Keratinocyte (primary cell): Measurements from ENCODE around the gene C6orf15. TPM values are rescaled to one million over a fixed set of nuclear protein-coding genes. Genes with fewer than 3 reads are reported as not detected.

Experiments used
- DNase-seq: peaks from one replicate; pipeline ENCODE4 v3.0.0-alpha.2; 2011; ENCODE audit warnings: low read depth, missing footprints, low spot score
- FAIRE-seq: peaks from 2 replicates; lab custom pipeline; 2011; peaks lifted over from hg19 to GRCh38; lab: Jason Lieb, UNC
- H2AFZ ChIP-seq: 2 replicates; pipeline ENCODE4 v1.6.0; 2012; ENCODE audit warnings: low read length, control low read depth, inconsistent platforms; ENCODE audit not compliant: control insufficient read depth
- H3K27ac ChIP-seq: 2 replicates; pipeline ENCODE4 v1.5.1; 2011; ENCODE audit warnings: low read length; ENCODE audit not compliant: control insufficient read depth, insufficient read depth
- H3K27me3 ChIP-seq: 3 replicates; pipeline ENCODE4 v1.6.0; 2011; ENCODE audit warnings: low read length; ENCODE audit not compliant: control insufficient read depth, insufficient read depth; ENCODE audit errors: extremely low read depth
- H3K36me3 ChIP-seq, 2 experiments: 2 replicates in 1 of 2; 3 replicates in 1 of 2; pipeline ENCODE4 v1.5.1; 2011; ENCODE audit warnings: low read length in 2 of 2, mild to moderate bottlenecking in 1 of 2; ENCODE audit not compliant: control insufficient read depth in 2 of 2, insufficient read depth in 2 of 2; ENCODE audit errors: extremely low read depth in 1 of 2
- H3K4me1 ChIP-seq: 3 replicates; pipeline ENCODE4 v1.5.1; 2011; ENCODE audit warnings: low read length; ENCODE audit not compliant: control insufficient read depth, insufficient read depth; ENCODE audit errors: extremely low read depth
- H3K4me2 ChIP-seq: 3 replicates; pipeline ENCODE4 v1.6.0; 2011; ENCODE audit warnings: low read depth, low read length; ENCODE audit not compliant: control insufficient read depth, insufficient read depth; ENCODE audit errors: extremely low read depth
- H3K4me3 ChIP-seq, 3 experiments: fragments of 200-600 bp in 1 of 3; sonication (generic) in 1 of 3; 2 replicates in 2 of 3; 3 replicates in 1 of 3; pipeline ENCODE4 v1.5.1; 2011 to 2016; ENCODE audit warnings: low read length in 3 of 3, mild to moderate bottlenecking in 3 of 3, control low read depth in 2 of 3, inconsistent platforms in 1 of 3, low read depth in 1 of 3, mixed read lengths in 1 of 3, mixed run types in 1 of 3, moderate library complexity in 1 of 3; ENCODE audit not compliant: control insufficient read depth in 2 of 3, insufficient read depth in 2 of 3; ENCODE audit errors: extremely low read depth in 1 of 3
- H3K79me2 ChIP-seq: 2 replicates; pipeline ENCODE4 v1.6.0; 2012; ENCODE audit warnings: low read length; ENCODE audit not compliant: control insufficient read depth, insufficient read depth
- H3K9ac ChIP-seq: 3 replicates; pipeline ENCODE4 v1.6.0; 2011; ENCODE audit warnings: low read length; ENCODE audit not compliant: control insufficient read depth, insufficient read depth; ENCODE audit errors: extremely low read depth
- H3K9me1 ChIP-seq: 3 replicates; pipeline ENCODE4 v1.6.0; 2011; ENCODE audit warnings: low read length; ENCODE audit not compliant: control insufficient read depth, insufficient read depth; ENCODE audit errors: extremely low read depth
- H3K9me3 ChIP-seq: 2 replicates; pipeline ENCODE4 v1.5.1; 2012; ENCODE audit warnings: low read depth, low read length; ENCODE audit not compliant: control insufficient read depth
- H4K20me1 ChIP-seq: 3 replicates; pipeline ENCODE4 v1.6.0; 2011; ENCODE audit warnings: low read length; ENCODE audit not compliant: control insufficient read depth, insufficient read depth; ENCODE audit errors: extremely low read depth
- EZH2 ChIP-seq: IDR thresholded peaks from one replicate; pipeline ENCODE4 v1.6.1; 2012; ENCODE audit warnings: inconsistent platforms, mild to moderate bottlenecking, low read length, moderate library complexity
- dilution Hi-C: fragments of 300-500 bp; cut with MboI; formaldehyde crosslinking; loops from one replicate; pipeline ENCODE4 v1.7.0; 2020; ENCODE audit warnings: low sequenced_read_pairs; ENCODE audit not compliant: extremely low pct_ligation_motif_present
- polyA plus RNA-seq, 5 experiments: library from polyadenylated mRNA; depleted of rRNA in 3 of 5; stranded (reverse) in 3 of 5; stranded (forward) in 1 of 5; unstranded in 1 of 5; fragments of >200 nt; gene quantifications; 1 replicate in 1 of 5; 2 replicates in 3 of 5; 3 replicates in 1 of 5; pipeline versions ENCODE4 v1.2.1 to v1.2.3, GENCODE V29; 2011 to 2012; ENCODE audit warnings: missing spikeins in 2 of 5, low read depth in 1 of 5, low replicate concordance in 1 of 5
- TF ChIP-seq, protein P1 (sequence below), 3 experiments: IDR thresholded peaks in 1 of 3; conservative IDR thresholded peaks in 1 of 3; optimal IDR thresholded peaks in 1 of 3; 2 replicates in 2 of 3; 3 replicates in 1 of 3; pipeline versions ENCODE3 to v1.5.1; 2011; ENCODE audit warnings: low read length in 3 of 3, mild to moderate bottlenecking in 3 of 3, moderate library complexity in 2 of 3, control low read depth in 1 of 3, inconsistent platforms in 1 of 3; ENCODE audit not compliant: insufficient read depth in 2 of 3; ENCODE audit errors: extremely low read depth in 1 of 3

C6orf15 gene
- polyA plus RNA-seq, 1 donor (not counting 4 experiments of a cell fraction or from before 2014, with no cell fraction given), result 0.08 TPM

DNA sequence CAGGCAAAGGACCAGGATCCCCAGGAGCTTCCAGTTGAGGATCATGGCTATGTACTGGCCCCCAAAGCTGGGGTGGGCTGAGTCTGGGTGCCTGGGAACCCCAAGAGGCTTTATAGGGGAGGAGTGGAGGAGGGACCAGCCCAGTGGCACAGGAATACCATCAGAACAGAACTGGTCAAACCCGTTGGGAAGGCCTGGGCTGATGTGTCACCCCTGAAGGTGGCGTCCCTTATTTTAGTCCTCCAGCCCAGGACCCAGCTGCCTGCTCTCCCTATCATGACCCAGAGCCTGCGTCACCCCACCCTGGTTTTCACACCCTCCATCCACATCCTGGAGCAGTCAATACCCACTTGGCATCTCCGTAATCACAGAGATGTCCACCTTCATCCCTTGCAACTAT, 26.6 kb upstream of the C6orf15 start, which contains the start of gene PSORS1C2:
Gene PSORS1C2 (minus strand): TSS at position 85 of the 400 bp plus-strand sequence. CDS start 40 bp downstream, at position 45.
- Histone ChIP-seq H3K27ac (no peak within 1 kb of the TSS), H3K4me2 (peak within 1 kb of the TSS; percentile 84), H3K27me3 (no peaks in the 10 kb centered on the region), H2AFZ (no peak within 1 kb of the TSS), H3K36me3 (peaks cover 0 to 3% of the 10 kb centered on the region in 2 experiments), H3K9ac (no peak within 1 kb of the TSS), H3K4me1 (peaks cover 10% of the 10 kb centered on the region), H3K9me1 (no peaks in the 10 kb centered on the region), H3K4me3 (no peak within 1 kb of the TSS), H4K20me1 (no peaks in the 10 kb centered on the region), H3K79me2 (no peaks in the 10 kb centered on the region), H3K9me3 (no peaks in the 10 kb centered on the region)
- TF ChIP-seq EZH2, result no peak
- TF ChIP-seq, protein P1, sequence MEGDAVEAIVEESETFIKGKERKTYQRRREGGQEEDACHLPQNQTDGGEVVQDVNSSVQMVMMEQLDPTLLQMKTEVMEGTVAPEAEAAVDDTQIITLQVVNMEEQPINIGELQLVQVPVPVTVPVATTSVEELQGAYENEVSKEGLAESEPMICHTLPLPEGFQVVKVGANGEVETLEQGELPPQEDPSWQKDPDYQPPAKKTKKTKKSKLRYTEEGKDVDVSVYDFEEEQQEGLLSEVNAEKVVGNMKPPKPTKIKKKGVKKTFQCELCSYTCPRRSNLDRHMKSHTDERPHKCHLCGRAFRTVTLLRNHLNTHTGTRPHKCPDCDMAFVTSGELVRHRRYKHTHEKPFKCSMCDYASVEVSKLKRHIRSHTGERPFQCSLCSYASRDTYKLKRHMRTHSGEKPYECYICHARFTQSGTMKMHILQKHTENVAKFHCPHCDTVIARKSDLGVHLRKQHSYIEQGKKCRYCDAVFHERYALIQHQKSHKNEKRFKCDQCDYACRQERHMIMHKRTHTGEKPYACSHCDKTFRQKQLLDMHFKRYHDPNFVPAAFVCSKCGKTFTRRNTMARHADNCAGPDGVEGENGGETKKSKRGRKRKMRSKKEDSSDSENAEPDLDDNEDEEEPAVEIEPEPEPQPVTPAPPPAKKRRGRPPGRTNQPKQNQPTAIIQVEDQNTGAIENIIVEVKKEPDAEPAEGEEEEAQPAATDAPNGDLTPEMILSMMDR (optimal IDR thresholded peaks at IDR 0.05 in 1 of 3, IDR thresholded peaks at IDR 0.05 in 1 of 3, conservative IDR thresholded peaks at IDR 0.05 in 1 of 3; ENCODE audit: extremely low read depth in 1 of 3, insufficient read depth in 2 of 3, low read length in 3 of 3), result no peak
- dilution Hi-C loops, result no loop called here
- FAIRE-seq, result no peak
- DNase-seq, result no peak

DNA sequence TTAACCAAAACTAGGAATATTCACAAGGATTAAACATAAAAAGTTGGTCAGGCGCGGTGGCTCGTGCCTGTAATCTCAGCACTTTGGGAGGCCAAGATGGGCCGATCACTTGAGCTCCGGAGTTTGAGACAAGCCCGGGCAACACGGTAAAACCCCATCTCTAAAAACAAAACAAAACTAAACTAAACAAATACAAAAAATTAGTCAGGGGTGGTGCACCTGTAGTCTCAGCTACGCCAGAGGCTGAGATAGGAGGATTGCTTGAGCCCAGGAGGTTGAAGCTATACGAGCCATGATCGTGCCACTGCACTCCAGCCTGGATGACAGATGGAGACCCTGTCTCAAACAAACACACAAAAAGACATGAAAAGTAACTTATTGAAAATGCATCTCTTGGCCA, 23.3 kb upstream of the C6orf15 start:
- no peaks in the 10 kb centered on the region for H3K9me3 ChIP-seq
- no peaks in the 10 kb centered on the region for H4K20me1 ChIP-seq
- DNase-seq (no peak), FAIRE-seq (no peak)
- no peak overlapping the region for H3K4me2 ChIP-seq
- H3K9ac ChIP-seq, result no peak overlapping the region
- no peak overlapping the region for H2AFZ ChIP-seq
- H3K4me1 ChIP-seq, result peaks cover 8% of the 10 kb centered on the region
- no peaks in the 10 kb centered on the region for H3K27me3 ChIP-seq
- H3K4me3 ChIP-seq, result no peak overlapping the region
- no peaks in the 10 kb centered on the region for H3K36me3 ChIP-seq
- H3K79me2 ChIP-seq, result no peaks in the 10 kb centered on the region
- no peaks in the 10 kb centered on the region for H3K9me1 ChIP-seq
- no peak overlapping the region for H3K27ac ChIP-seq
- dilution Hi-C loops, result no loop called here
- TF ChIP-seq, protein P1 (optimal IDR thresholded peaks at IDR 0.05 in 1 of 3, IDR thresholded peaks at IDR 0.05 in 1 of 3, conservative IDR thresholded peaks at IDR 0.05 in 1 of 3; ENCODE audit: extremely low read depth in 1 of 3, insufficient read depth in 2 of 3, low read length in 3 of 3), result no peak
